ENCODE data around the gene TMEM201. TPM values are rescaled to one million over a fixed set of nuclear protein-coding genes. Genes with fewer than 3 reads are reported as not detected.
A peak's percentile ranks its signal among the peaks of the same experiment; 100 is the strongest.

Gene TMEM201
- total and polyA plus RNA-seq, 4 donors: 1.5 to 3.5 (median 2.9) TPM

DNA sequence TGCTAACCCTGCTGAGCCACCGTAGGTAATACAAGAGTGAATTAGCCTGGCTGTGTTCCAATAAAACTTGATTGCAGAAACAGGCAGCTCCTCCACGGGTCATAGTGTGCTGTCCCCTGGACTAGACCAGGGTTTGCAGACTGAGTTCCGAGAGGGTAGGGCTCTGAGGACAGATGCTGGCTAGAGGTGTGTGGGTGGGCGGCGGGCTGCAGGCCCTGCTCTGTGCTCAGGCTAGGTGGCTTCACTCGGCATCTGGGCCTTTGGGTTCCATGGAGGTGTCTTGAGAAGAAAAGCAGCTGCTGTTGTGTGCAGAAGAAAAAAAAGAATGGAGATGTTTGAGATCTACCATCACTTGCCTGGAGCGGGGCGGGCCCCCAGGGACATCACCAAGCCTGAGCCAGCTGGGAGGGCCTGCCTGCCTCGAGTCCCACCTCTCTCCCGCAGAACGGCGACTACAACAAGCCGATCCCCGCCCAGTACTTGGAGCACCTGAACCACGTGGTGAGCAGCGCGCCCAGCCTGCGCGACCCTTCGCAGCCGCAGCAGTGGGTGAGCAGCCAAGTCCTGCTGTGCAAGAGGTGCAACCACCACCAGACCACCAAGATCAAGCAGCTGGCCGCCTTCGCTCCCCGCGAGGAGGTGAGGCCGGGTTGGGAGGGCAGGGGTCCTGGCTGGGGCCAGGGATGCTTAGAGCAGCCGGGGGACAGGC is 7.9 kb downstream of the TMEM201 start:
- Histone ChIP-seq H3K4me3 (ENCODE audit: low read depth in 1 of 3, low read length in 3 of 3) (no peak overlapping the region), H3K9ac (ENCODE audit: low read depth in 1 of 2, low read length in 2 of 2) (no peak overlapping the region), H3K4me1 (ENCODE audit: control insufficient read depth in 4 of 4, insufficient read depth in 4 of 4, low read length in 3 of 4) (peaks cover 2 to 19% (median 6%) of the 10 kb centered on the region in 4 donors), H3K9me3 (ENCODE audit: control insufficient read depth in 4 of 4, low read length in 3 of 4) (no peaks in the 10 kb centered on the region), H3K27ac (ENCODE audit: low read depth in 1 of 2, low read length in 2 of 2) (no peak overlapping the region), H3K27me3 (ENCODE audit: control insufficient read depth in 4 of 4, insufficient read depth in 4 of 4, low read length in 3 of 4) (no peaks in the 10 kb centered on the region), H3K36me3 (ENCODE audit: control insufficient read depth in 4 of 4, insufficient read depth in 3 of 4, low read depth in 1 of 4, low read length in 3 of 4) (peaks cover 0 to 7% (median 5%) of the 10 kb centered on the region in 4 donors)
- TF ChIP-seq NR2F2 (IDR thresholded peaks at IDR 0.05) (no peak), FOXA2 (IDR thresholded peaks at IDR 0.05) (no peak), YY1 (IDR thresholded peaks at IDR 0.05) (no peak), HNF4A (conservative IDR thresholded peaks at IDR 0.05) (peak; percentile 58 to 71)
- TF ChIP-seq, protein P1, sequence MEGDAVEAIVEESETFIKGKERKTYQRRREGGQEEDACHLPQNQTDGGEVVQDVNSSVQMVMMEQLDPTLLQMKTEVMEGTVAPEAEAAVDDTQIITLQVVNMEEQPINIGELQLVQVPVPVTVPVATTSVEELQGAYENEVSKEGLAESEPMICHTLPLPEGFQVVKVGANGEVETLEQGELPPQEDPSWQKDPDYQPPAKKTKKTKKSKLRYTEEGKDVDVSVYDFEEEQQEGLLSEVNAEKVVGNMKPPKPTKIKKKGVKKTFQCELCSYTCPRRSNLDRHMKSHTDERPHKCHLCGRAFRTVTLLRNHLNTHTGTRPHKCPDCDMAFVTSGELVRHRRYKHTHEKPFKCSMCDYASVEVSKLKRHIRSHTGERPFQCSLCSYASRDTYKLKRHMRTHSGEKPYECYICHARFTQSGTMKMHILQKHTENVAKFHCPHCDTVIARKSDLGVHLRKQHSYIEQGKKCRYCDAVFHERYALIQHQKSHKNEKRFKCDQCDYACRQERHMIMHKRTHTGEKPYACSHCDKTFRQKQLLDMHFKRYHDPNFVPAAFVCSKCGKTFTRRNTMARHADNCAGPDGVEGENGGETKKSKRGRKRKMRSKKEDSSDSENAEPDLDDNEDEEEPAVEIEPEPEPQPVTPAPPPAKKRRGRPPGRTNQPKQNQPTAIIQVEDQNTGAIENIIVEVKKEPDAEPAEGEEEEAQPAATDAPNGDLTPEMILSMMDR (IDR thresholded peaks at IDR 0.05; ENCODE audit: low read depth, low read length, missing input control): no peak
- DNase-seq (ENCODE audit: low spot score): no peak
- WGBS: 87% methylated on average over 27 of the region's 27 CpGs

DNA sequence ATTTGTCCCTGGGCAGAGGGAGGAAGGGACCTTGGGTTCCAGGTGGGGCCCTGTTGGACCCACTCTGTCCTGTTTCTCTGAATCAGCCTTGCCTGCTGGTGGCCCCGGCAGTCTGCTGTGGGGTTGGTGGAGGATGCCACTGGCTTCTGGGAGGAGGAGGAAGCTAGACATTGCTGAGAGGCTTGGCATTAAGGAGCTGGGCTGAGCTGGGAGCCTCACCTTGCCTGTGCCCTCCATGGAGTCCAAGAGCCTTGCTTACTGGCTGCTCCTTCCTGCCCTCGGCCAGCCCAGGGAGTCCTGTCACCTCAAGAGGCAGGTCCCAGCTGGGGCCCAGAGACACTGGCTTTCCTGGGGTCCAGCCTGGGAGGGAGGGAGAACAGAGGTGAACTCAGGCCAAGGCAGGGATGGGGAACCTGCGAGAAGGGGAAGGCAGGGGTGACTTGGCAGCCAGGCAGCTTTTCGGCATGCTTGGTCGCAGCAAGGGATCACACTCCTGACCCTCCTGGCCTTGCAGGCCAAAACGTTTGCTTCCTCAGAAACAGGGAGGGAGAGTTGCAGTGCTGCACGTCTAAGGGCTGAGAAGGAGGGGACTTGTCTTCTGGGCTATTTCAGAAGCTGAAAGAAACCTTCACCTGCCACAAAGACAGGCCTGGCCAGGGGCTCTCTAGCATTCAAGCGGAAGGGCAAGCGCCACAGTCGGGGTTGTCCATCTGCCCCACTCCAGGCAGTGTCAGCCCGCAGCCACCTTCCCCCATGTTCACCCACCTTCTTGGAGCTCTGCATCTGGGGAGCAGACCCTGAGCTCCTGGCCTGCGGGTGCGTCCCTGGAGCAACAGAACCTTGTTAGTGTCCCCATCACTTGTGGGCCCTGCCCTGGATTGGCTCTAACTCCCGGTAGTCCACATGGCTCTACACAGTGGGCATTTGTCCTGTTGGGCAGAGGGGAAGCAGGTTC is 8.9 kb downstream of the TMEM201 start:
- Histone ChIP-seq H3K4me1 (ENCODE audit: control insufficient read depth in 4 of 4, insufficient read depth in 4 of 4, low read length in 3 of 4) (peaks cover 2 to 19% (median 6%) of the 10 kb centered on the region in 4 donors), H3K27me3 (ENCODE audit: control insufficient read depth in 4 of 4, insufficient read depth in 4 of 4, low read length in 3 of 4) (no peaks in the 10 kb centered on the region), H3K9ac (ENCODE audit: low read depth in 1 of 2, low read length in 2 of 2) (no peak overlapping the region), H3K36me3 (ENCODE audit: control insufficient read depth in 4 of 4, insufficient read depth in 3 of 4, low read depth in 1 of 4, low read length in 3 of 4) (peaks cover 0 to 7% (median 5%) of the 10 kb centered on the region in 4 donors), H3K4me3 (ENCODE audit: low read depth in 1 of 3, low read length in 3 of 3) (no peak overlapping the region), H3K9me3 (ENCODE audit: control insufficient read depth in 4 of 4, low read length in 3 of 4) (no peaks in the 10 kb centered on the region), H3K27ac (ENCODE audit: low read depth in 1 of 2, low read length in 2 of 2) (no peak overlapping the region)
- 93% methylated on average over 14 of the region's 14 CpGs for WGBS
- DNase-seq (ENCODE audit: low spot score): no peak
- TF ChIP-seq FOXA2 (IDR thresholded peaks at IDR 0.05) (no peak), HNF4G (IDR thresholded peaks at IDR 0.05) (no peak), HNF4A (conservative IDR thresholded peaks at IDR 0.05) (no peak), EGR1 (IDR thresholded peaks at IDR 0.05; ENCODE audit: low read depth in 2 of 2) (no peak), RAD21 (IDR thresholded peaks at IDR 0.05) (no peak), YY1 (IDR thresholded peaks at IDR 0.05) (no peak), RXRA (IDR thresholded peaks at IDR 0.05) (no peak)
- TF ChIP-seq, protein P1 (IDR thresholded peaks at IDR 0.05; ENCODE audit: low read depth, low read length, missing input control): no peak
- TF ChIP-seq, protein P2, sequence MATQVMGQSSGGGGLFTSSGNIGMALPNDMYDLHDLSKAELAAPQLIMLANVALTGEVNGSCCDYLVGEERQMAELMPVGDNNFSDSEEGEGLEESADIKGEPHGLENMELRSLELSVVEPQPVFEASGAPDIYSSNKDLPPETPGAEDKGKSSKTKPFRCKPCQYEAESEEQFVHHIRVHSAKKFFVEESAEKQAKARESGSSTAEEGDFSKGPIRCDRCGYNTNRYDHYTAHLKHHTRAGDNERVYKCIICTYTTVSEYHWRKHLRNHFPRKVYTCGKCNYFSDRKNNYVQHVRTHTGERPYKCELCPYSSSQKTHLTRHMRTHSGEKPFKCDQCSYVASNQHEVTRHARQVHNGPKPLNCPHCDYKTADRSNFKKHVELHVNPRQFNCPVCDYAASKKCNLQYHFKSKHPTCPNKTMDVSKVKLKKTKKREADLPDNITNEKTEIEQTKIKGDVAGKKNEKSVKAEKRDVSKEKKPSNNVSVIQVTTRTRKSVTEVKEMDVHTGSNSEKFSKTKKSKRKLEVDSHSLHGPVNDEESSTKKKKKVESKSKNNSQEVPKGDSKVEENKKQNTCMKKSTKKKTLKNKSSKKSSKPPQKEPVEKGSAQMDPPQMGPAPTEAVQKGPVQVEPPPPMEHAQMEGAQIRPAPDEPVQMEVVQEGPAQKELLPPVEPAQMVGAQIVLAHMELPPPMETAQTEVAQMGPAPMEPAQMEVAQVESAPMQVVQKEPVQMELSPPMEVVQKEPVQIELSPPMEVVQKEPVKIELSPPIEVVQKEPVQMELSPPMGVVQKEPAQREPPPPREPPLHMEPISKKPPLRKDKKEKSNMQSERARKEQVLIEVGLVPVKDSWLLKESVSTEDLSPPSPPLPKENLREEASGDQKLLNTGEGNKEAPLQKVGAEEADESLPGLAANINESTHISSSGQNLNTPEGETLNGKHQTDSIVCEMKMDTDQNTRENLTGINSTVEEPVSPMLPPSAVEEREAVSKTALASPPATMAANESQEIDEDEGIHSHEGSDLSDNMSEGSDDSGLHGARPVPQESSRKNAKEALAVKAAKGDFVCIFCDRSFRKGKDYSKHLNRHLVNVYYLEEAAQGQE (IDR thresholded peaks at IDR 0.05): no peak
